Lung (tissue), 12 donors: ENCODE data around the gene RPL38. TPM values are rescaled to one million over a fixed set of nuclear protein-coding genes. Genes with fewer than 3 reads are reported as not detected.

ENCODE experiments used
- ATAC-seq: fragments of 200-7000 bp; cut with Tn5 transposase; one replicate; pipeline ENCODE4 v1.9.1; 2020; ENCODE audit warnings: moderate number of reproducible peaks; ENCODE audit not compliant: insufficient read depth, low FRiP score
- DNase-seq, 3 donors: peaks; one replicate each; pipeline ENCODE4 v3.0.0-alpha.2; 2013 to 2017
- H3K27ac ChIP-seq, 2 donors: one replicate each; pipeline ENCODE4 v1.5.1; 2013; ENCODE audit warnings: mild to moderate bottlenecking in 2 of 2, moderate library complexity in 2 of 2, control low read depth in 1 of 2, inconsistent platforms in 1 of 2, low read depth in 1 of 2, low read length in 1 of 2
- H3K27me3 ChIP-seq, 3 donors: one replicate each; pipeline ENCODE4 v1.5.1; 2013; ENCODE audit warnings: low read length in 2 of 3; ENCODE audit not compliant: control insufficient read depth in 3 of 3, insufficient read depth in 3 of 3
- H3K36me3 ChIP-seq, 4 donors: one replicate each; pipeline ENCODE4 v1.5.1; 2013; ENCODE audit warnings: low read length in 4 of 4, mild to moderate bottlenecking in 1 of 4, moderate library complexity in 1 of 4; ENCODE audit not compliant: control insufficient read depth in 4 of 4, insufficient read depth in 4 of 4
- H3K4me1 ChIP-seq, 5 donors: one replicate each; pipeline ENCODE4 v1.5.1; 2013; ENCODE audit warnings: low read length in 5 of 5, mild to moderate bottlenecking in 2 of 5, moderate library complexity in 1 of 5; ENCODE audit not compliant: control insufficient read depth in 5 of 5, insufficient read depth in 5 of 5
- H3K4me3 ChIP-seq: one replicate; pipeline ENCODE4 v1.5.1; 2013; ENCODE audit warnings: mild to moderate bottlenecking, control low read depth, moderate library complexity
- H3K9ac ChIP-seq, 2 donors: one replicate each; pipeline ENCODE4 v1.5.1; 2013; ENCODE audit warnings: low read length in 2 of 2, control low read depth in 1 of 2; ENCODE audit not compliant: insufficient read depth in 1 of 2
- H3K9me3 ChIP-seq, 4 donors: one replicate each; pipeline ENCODE4 v1.5.1; 2013; ENCODE audit warnings: low read length in 3 of 4, mild to moderate bottlenecking in 1 of 4, moderate library complexity in 1 of 4; ENCODE audit not compliant: control insufficient read depth in 4 of 4, insufficient read depth in 3 of 4
- CTCF ChIP-seq: IDR thresholded peaks from 2 replicates; pipeline ENCODE4 v1.5.1; 2012; ENCODE audit warnings: mild to moderate bottlenecking; ENCODE audit errors: control extremely low read depth, extremely low read depth
- WGBS, 2 donors: extraction: QIAGEN DNeasy Blood & Tissue Kit; methylation state at CpG; one replicate each; pipeline ENCODE4 v1.1.7; 2013; 5-methylcytosine and 5-hydroxymethylcytosine counted together
- polyA plus RNA-seq, 2 donors: library from polyadenylated mRNA; stranded (reverse); fragments of 200-250 nt; gene quantifications; one replicate each; pipeline ENCODE4 v1.2.1, GENCODE V29; 2013
- total RNA-seq, 2 donors: library from RNA; depleted of rRNA in 1 of 2; stranded (reverse); fragments of >200 nt in 1 of 2; gene quantifications; one replicate each; pipeline ENCODE4 v1.2.1, GENCODE V29; 2014 to 2021
- donor health status: control.
- donor health status: control.
- donor health status: Bipolar disorder and iron deficiency.
- donor health status: healthy.
- donor health status: DM: yes; HTN: yes; CAD: no.

The RPL38 gene
- total and polyA plus RNA-seq, 4 donors, result 686 to 2,752 (median 1,090) TPM

GRCh38 chr17:74160656-74161502 is 42.6 kb upstream of the RPL38 start:
- no peak for TF ChIP-seq CTCF
- WGBS, 2 donors, result 64 to 68% methylated on average over 23 of the region's 23 CpGs
- no peak overlapping the region for H3K9ac ChIP-seq
- H3K27me3 ChIP-seq, result no peaks in the 10 kb centered on the region
- ATAC-seq (no peak), DNase-seq (peak in 2 of 3 donors; percentile 22 to 45)
- H3K9me3 ChIP-seq, result peaks cover 0 to 5% (median 0%) of the 10 kb centered on the region in 4 donors
- no peak overlapping the region for H3K27ac ChIP-seq
- H3K4me1 ChIP-seq, result no peaks in the 10 kb centered on the region
- no peaks in the 10 kb centered on the region for H3K36me3 ChIP-seq
- no peak overlapping the region for H3K4me3 ChIP-seq

GRCh38 chr17:74161503-74161875 is 42.0 kb upstream of the RPL38 start:
- 70 to 72% methylated on average over 11 of the region's 11 CpGs for whole genome bisulfite sequencing, 2 donors

GRCh38 chr17:74163271-74163821 is 40.1 kb upstream of the RPL38 start:
- no peak for TF ChIP-seq CTCF
- peak in 2 of 3 donors; percentile 15 to 34 for DNase-seq
- WGBS, 2 donors, result 47 to 48% methylated on average over 11 of the region's 11 CpGs
- Histone ChIP-seq H3K9ac (no peak overlapping the region), H3K36me3 (no peaks in the 10 kb centered on the region), H3K9me3 (peaks cover 0 to 3% (median 0%) of the 10 kb centered on the region in 4 donors), H3K4me1 (no peaks in the 10 kb centered on the region), H3K4me3 (no peak overlapping the region), H3K27me3 (no peaks in the 10 kb centered on the region), H3K27ac (no peak overlapping the region)
- ATAC-seq, result no peak

More at GRCh38 chr17:74161503-74161875, 42.0 kb upstream of the RPL38 start:
- no peaks in the 10 kb centered on the region for H3K36me3 ChIP-seq
- H3K27me3 ChIP-seq, result no peaks in the 10 kb centered on the region
- ATAC-seq, result no peak
- no peak for DNase-seq
- H3K4me1 ChIP-seq, result no peaks in the 10 kb centered on the region
- H3K4me3 ChIP-seq, result no peak overlapping the region
- H3K9ac ChIP-seq, result no peak overlapping the region
- H3K27ac ChIP-seq, result no peak overlapping the region
- TF ChIP-seq CTCF, result no peak
- peaks cover 0 to 4% (median 0%) of the 10 kb centered on the region in 4 donors for H3K9me3 ChIP-seq
